T follicular helper cell (primary cell): Measurements from ENCODE around the gene MXRA7.

Experiments used
- DNase-seq: peaks from one replicate; pipeline ENCODE4 v3.0.0-alpha.2; 2020; ENCODE audit warnings: low read depth

The MXRA7 gene

DNA sequence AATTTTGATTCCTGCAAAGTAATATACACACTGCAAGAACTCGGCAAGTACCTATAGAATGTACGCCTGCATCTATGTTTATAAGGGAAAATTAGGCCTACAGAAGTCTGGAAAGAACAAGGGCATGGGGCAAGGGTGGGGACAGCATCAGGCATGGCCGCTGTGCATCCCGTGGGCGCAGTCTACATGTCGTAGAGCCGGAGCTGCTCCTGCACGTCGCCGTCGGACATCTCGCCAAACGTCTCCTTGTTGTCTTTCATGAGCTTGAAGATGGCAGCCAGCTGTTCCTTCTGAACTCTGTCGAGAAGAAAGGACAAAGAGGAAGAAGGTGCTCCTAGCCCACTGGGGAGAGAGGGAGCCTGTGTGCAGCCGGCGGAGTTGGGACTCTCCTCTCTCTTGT, 33.4 kb downstream of the MXRA7 start:
- DNase-seq: no peak

DNA sequence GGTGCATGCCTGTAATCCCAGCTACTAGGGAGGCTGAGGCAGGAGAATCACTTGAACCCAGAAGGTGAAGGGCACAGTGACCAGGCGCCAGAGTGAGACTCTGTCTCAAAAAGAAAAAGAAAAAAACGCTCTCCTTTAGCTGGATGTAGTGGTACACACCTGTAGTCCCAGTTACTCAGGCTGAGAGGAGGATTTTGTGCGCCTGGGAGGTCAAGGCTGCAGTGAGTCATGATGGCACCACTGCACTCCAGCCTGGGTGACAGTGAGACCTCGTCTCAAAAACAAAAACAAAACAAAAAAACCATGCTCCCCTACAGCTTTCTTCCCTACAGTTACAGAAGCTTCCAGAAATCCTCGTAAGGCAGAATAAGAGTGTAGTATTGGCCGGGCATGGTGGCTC, 34.1 kb downstream of the MXRA7 start:
- DNase-seq: no peak

DNA sequence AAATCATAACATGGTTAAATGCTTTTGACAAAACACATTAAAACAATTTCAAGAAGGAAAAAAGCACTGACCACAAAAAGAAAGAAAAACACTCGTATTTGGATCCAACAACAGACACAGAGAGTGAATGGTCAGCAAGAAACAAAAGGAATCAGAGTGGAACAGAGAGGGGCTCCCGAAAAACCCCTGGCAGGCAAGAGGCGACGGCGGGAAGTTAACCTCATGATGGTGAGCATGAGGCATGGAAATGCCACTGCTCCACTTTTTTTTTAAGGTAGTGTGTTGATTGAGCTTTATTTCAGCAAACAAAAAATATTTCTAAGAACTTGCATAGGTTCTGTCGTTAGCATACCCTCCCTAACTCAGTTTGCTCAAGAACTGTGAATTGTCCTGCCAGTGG, 35.1 kb downstream of the MXRA7 start:
- DNase-seq: no peak

DNA sequence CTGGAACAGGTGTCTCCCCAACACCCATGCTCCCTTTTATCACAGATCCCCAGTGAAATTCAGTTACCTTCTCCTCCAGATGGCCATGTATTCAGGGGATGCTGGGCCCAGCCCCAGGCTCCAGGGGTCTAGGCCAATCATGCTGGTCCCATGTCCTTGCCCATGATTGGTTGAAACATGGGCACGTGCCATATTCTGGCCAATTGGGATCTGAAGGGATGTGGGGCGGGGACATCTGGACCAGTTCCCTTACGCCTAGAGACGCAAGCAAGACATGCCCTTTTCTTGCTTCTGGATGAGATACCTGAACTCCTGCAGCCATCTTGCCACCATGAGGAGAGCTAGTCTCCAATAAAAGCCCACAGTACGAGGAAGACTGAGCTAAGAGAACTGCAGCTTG, 36.2 kb downstream of the MXRA7 start:
- DNase-seq: no peak

DNA sequence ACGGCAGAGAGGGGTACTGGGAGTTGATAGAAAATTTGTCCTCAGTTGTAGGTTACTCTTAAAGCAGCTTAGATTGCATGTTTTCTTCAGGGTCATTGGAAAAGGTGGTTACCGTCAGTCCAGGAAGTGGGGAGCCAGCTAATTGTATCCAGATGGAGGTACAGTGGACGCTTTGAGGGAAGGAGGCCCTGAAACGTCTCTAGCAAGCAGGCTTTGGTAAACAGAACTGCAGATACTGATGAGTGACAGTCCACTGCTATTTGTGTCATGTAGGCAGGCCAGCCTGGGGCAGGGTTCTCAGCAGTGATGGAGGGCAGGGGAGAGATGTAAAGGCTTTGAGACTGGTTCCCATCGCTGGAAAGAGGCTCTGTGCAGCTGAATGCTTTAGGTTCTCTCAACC, 37.0 kb downstream of the MXRA7 start:
- no peak for DNase-seq

DNA sequence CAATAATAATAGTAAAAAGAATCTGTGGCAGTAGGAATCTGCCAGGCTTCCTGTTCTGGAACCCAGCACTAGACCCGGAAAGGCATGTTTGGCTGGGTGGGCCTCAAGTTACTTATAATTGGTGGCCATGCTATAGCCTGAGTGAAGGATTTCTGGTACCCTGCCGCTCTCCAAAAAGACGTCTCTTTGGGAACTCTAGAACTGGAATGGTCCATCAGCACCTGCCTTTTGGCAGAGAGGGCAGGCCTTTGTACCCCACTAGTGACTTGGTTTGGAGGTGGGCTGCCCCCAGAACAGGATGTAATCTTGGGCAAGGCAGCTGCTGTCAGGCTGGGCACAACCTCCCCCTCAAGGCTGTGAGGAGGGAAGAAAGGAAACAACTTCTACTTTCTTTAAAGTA, 37.9 kb downstream of the MXRA7 start:
- no peak for DNase-seq

DNA sequence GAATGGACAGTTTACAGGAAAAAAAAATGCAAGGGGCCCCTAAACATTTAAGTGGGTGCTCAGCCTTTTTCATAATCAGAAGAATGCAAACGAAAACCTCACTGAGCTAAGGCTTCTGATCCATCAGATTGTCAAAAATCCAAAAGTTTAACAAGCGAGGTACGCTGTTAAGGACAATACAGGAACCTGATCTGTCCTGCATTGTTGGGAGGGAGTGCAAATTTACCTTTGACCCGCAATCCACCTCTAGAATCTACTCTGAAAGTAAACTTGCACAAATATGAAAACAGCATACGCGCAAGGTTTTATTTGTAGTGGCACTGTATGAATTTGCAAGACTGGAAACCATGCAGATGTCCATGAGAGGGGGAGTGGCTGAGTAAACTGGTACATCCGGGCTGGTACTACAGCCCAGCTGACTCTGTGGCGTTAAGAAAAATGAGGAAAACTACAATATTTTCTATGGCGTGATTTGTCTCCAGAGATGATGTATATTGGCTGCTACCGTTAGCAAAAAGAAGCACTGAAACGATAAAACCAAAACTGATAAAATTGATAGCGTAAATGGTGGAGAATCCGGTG, 38.4 kb downstream of the MXRA7 start:
- no peak for DNase-seq

DNA sequence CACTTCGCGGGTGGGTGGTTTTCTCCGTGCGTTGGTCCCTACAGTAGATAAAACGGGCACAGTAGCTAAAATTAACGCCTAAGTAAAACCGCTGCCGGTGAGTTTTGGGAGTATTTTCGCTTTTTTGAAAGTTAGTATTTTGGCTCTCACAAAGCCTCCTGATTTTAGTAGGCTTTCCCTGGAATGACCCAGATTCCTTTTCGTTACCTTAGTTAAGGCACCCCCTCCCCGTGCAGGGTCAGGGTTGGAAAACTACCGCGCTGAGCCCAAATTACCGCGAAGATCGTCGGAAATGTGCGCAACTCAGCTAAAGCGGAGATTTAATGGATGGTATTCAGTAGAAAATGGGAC, 38.9 kb downstream of the MXRA7 start:
- DNase-seq: no peak

DNA sequence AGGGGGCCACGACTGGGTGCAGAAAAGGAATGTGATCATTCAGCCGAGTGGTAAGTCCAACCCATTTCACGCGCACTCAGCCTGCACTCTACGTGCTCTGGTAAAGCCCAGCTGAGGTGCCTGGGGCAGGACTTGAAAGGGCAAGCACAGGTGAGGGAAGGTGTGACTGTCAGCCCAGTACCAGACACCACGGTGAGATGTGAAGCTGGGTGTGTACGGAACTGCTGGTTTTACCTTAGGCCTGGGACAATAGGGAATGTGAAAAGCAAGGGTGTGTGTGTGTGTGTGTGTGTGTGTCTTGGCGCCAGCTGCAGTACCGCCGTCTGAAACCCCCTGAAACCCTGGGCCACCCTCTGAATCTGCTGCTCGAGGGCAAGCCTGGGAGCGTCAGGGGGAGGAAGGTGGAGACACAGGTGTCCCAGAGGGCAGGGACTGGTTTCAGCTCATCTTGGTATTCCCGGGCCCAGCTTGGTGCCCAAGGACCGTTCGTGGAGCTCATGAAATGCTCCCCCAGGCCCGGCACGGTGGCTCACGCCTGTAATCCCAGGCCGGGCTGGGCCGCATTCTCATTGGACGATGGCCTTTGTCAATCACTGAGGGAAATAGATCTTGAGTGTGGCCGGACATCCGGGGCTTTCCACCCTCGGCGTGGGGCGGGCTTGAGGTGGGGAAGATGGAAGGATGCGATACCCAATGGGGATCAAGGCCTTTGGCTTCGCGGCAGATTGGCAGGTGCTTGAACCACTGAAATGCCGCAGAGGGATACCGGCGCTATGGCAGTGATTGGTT, 39.4 kb downstream of the MXRA7 start:
- DNase-seq: peak; percentile 99

DNA sequence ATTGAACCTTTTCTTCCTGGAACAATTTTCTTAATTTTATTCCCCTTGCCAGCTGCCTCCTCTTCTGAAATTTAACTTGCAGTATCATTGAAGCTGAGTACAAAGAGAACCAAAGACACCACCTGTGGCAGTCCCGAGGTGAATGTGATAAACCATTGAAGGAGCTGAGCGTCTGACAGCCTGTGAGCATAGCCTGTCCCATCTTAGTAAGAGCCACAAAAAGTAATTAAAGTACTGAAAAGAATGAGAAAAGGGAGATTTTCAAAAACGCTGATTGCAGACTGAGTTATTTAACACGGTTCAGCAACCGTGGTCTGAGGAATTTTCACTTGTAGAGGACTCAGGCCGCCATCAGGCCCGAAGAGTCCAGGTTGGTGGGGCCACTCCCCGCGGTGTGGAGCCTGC, 40.0 kb downstream of the MXRA7 start:
- DNase-seq: no peak

DNA sequence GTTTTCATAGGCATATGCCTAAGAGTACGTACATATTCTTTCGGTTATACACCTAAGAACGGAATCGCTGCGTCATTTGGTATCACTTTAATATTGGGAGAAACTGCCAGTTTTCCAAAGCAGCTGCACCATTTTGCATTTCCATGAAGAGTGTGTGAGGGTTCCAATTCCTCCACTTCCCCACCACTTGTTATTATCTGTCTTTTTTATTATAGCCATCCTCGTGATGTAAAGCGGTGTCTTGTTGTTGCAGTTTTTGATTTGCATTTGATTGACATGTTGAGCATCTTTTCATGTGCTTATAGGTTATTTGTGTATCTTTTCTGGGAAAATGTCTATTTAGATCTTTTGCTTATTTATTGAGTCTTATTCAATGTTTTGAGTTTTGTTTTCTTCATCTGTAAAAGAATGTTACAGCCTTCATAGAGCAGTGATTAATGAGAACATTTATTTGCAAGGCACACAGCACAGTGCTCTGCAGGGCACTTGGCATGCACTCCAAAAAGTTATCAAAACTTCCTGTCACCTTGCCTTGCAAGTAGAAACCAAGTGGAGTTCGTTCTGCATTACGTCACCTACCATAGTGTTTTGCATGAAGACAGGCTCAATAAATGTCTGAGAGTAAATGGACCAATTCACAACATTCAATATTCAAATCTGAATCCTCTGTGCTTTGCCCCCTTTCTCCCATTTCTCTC, 40.6 kb downstream of the MXRA7 start:
- DNase-seq: no peak

DNA sequence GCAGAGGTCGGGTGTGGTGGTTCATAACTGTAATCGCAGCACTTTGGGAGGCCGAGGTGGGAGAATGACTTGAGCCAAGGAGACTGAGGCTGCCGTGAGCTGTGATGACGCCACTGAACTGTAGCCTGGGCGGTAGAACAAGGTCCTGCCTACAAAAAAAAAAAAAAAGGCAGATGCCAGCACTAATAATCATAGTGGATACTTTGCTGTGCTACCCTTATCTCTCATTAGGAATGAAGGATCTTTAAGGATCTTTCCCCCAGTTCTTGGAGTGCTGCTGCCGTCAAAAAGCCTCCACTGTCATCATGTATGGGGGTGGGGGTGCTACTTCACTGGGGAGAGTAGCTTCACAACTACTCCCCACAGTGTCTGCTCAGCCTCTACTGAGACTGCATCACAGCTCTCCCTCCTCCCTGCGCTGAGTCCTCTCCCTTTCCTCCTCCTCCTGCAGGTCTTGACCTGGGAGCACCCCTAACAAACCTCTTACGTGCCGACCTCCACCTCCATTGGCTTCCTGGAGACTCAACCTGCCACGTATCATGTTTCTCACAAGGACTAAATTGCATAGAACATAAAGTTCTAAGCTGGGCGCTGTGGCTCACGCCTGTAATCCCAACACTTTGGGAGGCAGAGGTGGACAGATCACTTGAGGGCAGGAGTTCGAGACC, 42.8 kb downstream of the MXRA7 start:
- DNase-seq: no peak

DNA sequence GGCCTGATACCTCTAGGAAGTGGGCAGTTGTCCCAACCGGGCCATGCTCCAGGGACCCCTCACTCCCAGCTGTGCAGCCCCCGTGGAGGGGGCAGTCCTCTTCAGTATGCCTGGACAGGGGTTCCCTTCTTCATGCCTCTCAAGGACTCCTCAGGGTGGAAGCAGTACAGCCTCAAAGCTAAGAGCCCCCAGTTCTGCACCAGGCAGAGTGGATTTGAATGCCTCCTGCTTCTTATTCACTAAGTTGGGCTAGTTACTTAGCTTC, 43.3 kb downstream of the MXRA7 start:
- DNase-seq: no peak

DNA sequence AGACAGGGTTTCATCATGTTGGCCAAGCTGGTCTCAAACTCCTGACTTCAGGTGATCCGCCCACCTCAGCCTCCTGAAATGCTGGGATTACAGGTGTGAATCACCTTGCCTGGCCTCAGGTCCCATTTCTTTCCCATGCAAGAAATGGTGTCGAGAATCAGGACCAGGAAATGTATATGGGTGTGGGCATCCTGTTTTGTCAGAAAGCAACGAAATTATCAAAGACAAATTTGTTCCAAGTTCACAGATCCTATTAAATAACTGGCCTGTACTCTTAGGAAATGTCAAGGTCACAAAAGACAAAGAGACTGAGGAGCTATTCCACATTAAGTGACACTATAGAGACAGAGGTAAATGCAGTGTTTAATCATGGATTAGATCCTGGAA, 50.1 kb downstream of the MXRA7 start:
- DNase-seq: no peak

DNA sequence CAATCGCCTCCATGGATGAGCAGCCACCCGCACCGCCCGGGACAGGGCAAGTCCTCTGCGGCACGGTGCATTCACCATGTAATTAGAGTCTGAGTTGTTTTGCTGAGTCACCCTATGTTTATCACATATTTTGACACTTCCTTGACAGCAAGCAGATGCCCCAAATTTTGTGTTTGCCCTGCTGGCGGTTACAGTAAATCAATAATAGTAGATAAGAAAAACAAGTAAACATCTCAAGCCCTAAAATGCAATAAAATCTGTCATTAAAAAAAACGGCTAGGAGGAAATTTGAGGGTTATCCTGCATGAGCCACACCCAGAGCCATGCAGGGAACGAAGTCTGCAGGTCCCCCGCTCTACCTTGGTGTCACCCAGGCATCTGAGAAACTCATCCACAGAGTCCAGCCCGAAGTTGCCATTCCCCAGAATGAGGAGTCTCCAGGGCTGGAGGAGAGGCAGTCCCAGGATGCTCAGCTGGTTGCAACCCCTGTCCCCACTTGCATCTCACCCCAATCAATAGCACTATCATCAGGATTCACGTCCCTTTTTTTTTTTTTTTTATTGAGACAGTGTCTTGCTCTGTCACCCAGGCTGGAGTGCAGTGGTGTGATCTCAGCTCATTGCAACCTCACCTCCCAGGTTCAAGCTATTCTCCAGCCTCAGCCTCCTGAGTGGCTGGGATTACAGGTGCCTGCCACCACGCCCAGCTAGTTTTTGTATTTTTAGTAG, 50.7 kb downstream of the MXRA7 start:
- no peak for DNase-seq

DNA sequence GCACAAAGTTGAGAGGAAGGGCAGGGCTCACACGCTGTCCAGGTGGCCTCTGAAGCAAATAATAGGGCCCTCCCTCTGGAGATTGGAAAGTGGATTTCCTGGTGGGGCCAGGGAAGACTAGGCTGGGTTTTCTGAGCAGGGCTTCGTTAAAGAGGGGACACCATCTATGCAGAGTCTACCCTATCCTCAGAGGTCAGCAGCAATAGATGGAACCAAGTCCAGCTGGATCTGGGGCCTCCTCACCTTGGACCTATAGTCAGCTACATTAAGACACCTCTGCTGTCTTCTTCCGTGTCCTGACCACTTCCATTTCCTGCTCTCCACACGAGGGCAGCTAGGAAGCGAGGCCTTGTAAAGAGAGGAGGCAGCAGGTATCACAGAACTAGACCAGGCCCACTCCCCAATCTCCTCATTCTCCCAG, 52.5 kb downstream of the MXRA7 start:
- no peak for DNase-seq

DNA sequence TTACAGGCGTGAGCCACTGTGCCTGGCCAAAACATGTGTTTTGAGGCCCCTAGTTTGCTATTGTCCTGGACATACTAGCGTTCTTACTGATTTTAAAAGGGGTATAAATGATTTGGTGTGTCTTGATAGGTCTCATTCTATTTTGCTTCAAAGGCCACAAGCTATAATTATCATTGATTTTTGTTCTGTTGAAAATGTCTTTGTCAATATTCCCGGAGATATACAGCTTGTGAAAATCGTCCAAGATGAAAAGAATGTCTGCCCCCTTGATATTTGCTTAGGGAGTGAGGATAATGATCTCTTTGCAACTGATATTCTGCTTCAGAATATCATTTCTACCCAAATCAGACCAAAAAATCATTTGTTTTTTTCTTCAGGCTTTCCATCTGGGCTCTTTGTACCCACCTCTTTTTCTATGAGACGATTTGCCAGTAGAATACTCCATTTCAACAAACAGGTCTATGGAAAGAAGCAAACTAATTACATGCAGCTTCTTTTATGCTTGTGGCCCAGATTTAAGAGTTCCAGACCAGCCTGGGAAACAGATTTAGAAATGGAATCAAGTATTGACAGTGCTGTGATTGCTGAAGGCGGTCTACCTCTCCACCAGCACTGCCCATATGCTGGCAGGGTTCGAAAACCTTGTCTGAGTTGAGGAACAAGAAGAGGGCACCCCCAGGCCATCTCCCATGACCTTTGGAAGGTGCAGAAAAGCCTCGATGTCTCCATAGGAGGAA, 53.1 kb downstream of the MXRA7 start:
- no peak for DNase-seq

DNA sequence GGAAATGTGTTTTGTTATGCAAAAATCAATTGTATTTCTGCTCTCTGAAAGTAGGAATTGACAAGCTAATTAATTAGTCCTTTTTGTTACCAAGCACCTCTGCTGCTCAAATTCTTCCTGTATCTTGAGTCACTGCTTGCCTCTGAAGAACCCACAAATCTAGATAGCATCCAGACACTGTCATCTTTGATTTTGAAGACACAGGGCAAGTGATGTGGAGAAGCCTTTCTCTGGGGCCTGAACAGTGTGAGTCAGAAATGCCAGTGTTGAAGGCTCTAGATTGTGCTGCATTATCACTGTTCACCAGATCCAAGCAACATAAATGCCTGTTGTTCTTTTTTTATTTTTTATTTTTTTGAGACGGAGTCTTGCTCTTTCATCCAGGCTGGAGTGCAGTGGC, 56.4 kb downstream of the MXRA7 start:
- no peak for DNase-seq

DNA sequence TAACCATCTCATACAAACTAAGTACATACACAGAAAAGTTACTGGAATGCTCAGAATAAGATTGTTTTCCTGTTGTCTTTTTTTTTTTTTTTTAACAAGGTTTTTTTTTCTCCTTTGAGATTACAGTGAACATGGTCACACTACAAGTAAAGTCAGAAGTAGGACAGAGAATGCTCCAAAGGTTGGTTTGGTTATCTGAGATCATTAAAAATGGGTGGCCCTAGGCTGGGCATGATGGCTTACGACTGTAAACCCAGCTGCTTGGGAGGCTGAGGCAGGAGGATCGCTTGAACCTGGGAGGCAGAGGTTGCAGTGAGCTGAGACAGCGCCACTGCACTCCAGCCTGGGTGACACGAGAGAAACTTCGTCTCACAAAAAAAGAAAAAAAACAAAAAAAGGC, 60.3 kb downstream of the MXRA7 start:
- no peak for DNase-seq

DNA sequence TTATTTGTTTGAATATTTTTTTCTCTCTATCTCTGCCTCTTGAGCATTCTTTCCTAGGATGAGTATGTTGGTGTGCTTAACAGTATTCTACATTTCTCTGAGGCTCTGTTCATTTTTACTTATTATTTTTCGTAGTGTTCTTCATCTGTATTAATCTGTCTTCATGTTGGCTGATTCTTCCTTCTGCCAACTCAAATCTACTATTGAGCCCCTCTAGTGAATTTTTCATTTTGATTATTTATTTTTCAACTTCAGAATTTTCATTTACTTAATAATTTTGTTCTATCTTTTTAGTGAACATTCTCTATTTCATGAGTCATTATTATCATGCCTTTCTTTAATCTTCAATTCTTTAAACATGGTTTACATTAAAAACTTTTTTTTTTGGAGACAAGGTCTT, 64.1 kb downstream of the MXRA7 start:
- no peak for DNase-seq

DNA sequence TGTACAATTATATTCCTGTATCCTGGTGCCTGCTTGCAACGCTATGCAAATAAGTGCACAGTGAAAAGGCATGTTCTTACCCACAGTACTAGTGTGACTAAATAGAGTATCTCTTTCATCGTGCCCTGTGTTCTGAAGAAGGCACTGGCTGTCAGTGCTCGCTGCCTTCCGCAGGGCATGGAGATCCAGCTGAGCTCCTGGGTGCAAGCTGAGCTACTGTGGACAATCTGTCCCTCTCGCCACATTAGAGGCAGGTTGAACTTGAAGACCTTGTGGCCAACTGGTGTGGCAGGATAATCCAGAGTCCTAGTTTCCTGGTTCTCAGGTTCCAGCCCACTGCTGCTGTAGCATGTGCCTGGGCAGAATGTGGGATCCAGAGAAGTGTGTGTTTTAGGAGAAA, 65.3 kb downstream of the MXRA7 start:
- no peak for DNase-seq

DNA sequence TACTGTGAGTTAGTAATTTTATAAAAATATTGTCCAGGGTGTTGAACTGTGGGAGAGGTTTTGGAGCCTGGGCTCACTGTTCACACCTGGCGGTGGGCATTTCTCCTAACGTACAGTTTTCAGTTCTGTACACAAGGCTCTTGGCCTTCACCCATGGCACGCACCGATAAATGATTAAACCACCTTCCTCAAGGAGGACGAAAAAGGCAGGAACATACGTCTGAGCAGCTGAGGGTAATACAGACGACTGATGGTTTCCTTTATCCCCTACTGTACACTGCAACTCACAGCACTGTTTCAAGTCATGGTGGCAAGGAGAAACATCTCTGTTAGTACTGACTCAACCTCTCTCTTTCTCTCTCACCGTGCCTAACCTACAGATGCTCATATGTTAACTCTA, 65.8 kb downstream of the MXRA7 start:
- DNase-seq: no peak
